Measurements from ENCODE around the gene CD53.
"Not testable (repeated sequence)": the region's sequence is repeated elsewhere in the genome, so short reads cannot be mapped to it uniquely, and the experiment has no call there.

Gene CD53

GRCh38 chr1:110927484-110928075 lies 54.6 kb downstream of the CD53 start:
- H3K27ac Mint-ChIP-seq, result no peak overlapping the region
- no peak overlapping the region for H3K4me3 Mint-ChIP-seq
- no peaks in the 10 kb centered on the region for H3K27me3 Mint-ChIP-seq
- H3K4me1 Mint-ChIP-seq, result peaks cover 4% of the 10 kb centered on the region
- H3K36me3 Mint-ChIP-seq, result peaks cover 44% of the 10 kb centered on the region
- peaks cover 25% of the 10 kb centered on the region for H3K9me3 Mint-ChIP-seq
- no peak for ATAC-seq

DNA sequence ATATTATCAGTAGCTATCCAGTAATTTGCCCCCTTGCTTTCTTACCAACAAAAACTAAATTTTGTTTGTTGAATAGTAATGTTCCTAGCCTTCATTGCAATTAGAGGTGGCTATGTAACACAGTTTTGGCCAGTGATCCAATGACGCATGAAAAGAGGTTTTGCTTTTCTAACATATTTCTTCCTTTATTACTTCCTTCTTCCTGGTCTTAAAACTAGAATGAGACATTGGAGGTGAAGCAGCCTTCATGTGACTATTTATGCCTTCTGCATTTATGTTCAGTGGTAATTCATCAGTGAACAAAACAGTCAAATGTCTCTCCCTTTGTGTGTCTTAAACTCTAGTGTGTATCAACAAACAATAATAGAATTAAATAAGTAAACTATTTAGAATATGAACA lies 55.2 kb downstream of the CD53 start:
- no peak for ATAC-seq
- no peak overlapping the region for H3K27ac Mint-ChIP-seq
- peaks cover 38% of the 10 kb centered on the region for H3K36me3 Mint-ChIP-seq
- H3K9me3 Mint-ChIP-seq, result peaks cover 25% of the 10 kb centered on the region
- H3K4me1 Mint-ChIP-seq, result peaks cover 4% of the 10 kb centered on the region
- no peak overlapping the region for H3K4me3 Mint-ChIP-seq
- H3K27me3 Mint-ChIP-seq, result no peaks in the 10 kb centered on the region

DNA sequence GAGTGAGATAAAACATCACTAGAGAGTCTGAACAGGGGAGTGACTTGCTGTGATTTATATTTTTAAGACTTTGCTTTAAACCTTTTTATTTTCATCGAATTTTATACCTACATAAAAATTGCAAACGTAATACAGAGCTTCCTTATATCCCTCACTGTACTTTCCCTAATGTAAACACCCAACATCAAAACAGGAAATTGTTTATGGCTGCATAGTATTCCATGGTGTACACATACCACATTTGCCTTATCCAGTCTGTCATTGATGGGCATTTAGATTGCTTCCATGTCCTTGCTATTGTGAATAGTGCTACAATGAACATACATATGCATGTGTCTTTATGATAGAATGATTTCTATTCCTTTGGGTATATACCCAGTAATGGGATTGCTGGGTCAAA lies 56.0 kb downstream of the CD53 start:
- H3K27me3 Mint-ChIP-seq, result no peaks in the 10 kb centered on the region
- no peak for ATAC-seq
- peaks cover 38% of the 10 kb centered on the region for H3K36me3 Mint-ChIP-seq
- no peak overlapping the region for H3K27ac Mint-ChIP-seq
- peaks cover 25% of the 10 kb centered on the region for H3K9me3 Mint-ChIP-seq
- no peak overlapping the region for H3K4me3 Mint-ChIP-seq
- peaks cover 4% of the 10 kb centered on the region for H3K4me1 Mint-ChIP-seq

DNA sequence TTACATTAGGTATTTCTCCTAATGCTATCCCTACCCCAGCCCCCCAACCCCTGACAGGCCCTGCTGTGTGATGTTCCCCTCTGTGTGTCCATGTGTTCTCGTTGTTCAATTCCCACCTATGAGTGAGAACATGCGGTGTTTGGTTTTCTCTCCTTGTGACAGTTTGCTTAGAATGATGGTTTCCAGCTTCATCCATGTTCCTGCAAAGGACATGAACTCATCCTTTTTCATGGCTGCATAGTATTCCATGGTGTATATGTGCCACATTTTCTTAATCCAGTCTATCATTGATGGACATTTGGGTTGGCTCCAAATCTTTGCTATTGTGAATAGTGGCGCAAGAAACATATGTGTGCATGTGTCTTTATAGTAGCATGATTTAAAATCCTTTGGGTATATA lies 58.1 kb downstream of the CD53 start:
- H3K27me3 Mint-ChIP-seq, H3K4me3 Mint-ChIP-seq, H3K4me1 Mint-ChIP-seq, ATAC-seq, H3K27ac Mint-ChIP-seq: not testable (repeated sequence)
- Mint-ChIP-seq H3K36me3 (peaks cover 45% of the 10 kb centered on the region), H3K9me3 (peaks cover 29% of the 10 kb centered on the region)

DNA sequence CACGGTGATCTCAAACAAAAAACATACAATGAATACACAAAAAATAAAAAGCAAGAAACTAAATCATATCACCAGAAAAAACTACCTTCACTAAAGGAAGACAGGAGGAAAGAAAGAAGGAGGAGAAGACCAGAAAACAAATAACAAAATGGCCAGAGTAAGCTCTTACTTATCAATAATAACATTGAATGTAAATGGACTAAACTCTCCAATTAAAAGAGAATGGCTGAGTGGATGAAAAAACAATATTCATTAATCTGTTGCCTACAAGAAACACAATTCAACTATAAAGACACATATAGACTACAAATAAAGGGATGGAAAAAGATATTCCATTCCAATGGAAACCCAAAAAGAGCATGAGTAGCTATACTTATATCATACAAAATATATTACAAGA lies 63.6 kb downstream of the CD53 start:
- no peak overlapping the region for H3K4me3 Mint-ChIP-seq
- peaks cover 43% of the 10 kb centered on the region for H3K36me3 Mint-ChIP-seq
- H3K4me1 Mint-ChIP-seq, result no peaks in the 10 kb centered on the region
- H3K27me3 Mint-ChIP-seq, result no peaks in the 10 kb centered on the region
- ATAC-seq, result no peak
- peaks cover 25% of the 10 kb centered on the region for H3K9me3 Mint-ChIP-seq
- no peak overlapping the region for H3K27ac Mint-ChIP-seq

DNA sequence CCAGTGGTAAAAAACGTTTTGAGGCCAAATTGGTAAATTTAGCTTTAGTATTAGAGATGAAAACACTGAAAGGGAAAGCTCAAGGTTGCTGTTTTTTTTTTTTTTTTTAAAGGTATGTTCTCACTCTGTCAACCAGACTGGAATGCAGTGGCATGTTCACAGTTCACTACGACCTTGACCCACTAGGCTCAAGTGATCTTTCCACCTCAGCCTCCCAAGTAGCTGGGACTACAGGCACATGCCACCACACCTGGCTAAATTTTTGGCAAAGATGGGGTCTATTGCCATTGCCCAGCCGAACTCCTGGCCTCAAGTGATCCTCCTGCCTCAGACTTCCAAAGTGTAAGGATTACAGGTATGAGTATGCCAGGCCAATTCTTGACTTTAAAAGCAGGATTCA lies 71.9 kb downstream of the CD53 start:
- peaks cover 36% of the 10 kb centered on the region for H3K36me3 Mint-ChIP-seq
- no peak for ATAC-seq
- H3K4me1 Mint-ChIP-seq, result no peaks in the 10 kb centered on the region
- peaks cover 6% of the 10 kb centered on the region for H3K9me3 Mint-ChIP-seq
- H3K4me3 Mint-ChIP-seq, result no peak overlapping the region
- H3K27ac Mint-ChIP-seq, result no peak overlapping the region
- H3K27me3 Mint-ChIP-seq, result no peaks in the 10 kb centered on the region

GRCh38 chr1:110945626-110946025 lies 72.7 kb downstream of the CD53 start:
- H3K36me3 Mint-ChIP-seq, result peaks cover 44% of the 10 kb centered on the region
- no peaks in the 10 kb centered on the region for H3K27me3 Mint-ChIP-seq
- no peak overlapping the region for H3K27ac Mint-ChIP-seq
- H3K4me3 Mint-ChIP-seq, result no peak overlapping the region
- no peak for ATAC-seq
- H3K9me3 Mint-ChIP-seq, result peaks cover 3% of the 10 kb centered on the region
- H3K4me1 Mint-ChIP-seq, result no peaks in the 10 kb centered on the region

DNA sequence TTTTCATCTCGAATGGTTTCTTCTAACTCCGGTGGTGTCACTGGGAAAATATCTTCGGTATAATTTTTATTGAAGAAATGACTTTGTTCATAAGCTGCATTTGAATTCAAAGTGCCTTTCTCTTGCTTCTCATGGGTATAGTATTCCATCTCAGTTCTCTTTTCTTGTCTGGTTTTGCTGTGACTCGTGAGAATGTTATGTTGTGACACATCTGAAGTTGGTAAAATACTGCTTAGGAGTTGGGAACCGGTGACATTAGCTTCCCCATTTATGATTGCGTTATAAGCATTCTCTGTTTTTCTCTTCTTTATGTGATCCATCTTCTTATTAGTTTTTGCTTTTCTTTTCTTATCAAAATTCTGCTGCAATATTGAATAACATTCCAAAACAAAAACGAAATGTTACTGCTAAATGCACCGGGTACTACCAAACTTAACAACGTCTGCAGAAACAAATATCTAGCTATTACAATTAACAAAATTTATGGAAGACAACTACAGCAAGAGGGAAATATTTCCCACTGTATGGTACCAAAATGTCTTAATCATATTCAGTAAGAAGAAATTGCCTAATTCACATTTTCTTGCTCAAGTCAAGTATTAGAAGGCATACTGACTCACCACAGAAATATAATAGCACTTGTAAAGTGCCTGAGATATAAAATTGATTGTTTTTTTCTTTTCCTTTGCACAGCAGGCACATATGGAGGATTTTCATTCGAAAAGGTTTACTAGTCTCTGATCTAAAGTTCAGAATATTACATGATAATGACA lies 75.3 kb downstream of the CD53 start:
- Mint-ChIP-seq H3K9me3 (peaks cover 7% of the 10 kb centered on the region), H3K36me3 (peaks cover 70% of the 10 kb centered on the region), H3K27ac (no peak overlapping the region)

More for the DNA sequence above, 75.3 kb downstream of the CD53 start:
- no peak for ATAC-seq
- H3K4me3 Mint-ChIP-seq, result no peak overlapping the region
- H3K27me3 Mint-ChIP-seq, result no peaks in the 10 kb centered on the region
- no peaks in the 10 kb centered on the region for H3K4me1 Mint-ChIP-seq
